ENCODE results near the gene YIPF1.
A peak's percentile ranks its signal among the peaks of the same experiment; 100 is the strongest.

Gene YIPF1

DNA sequence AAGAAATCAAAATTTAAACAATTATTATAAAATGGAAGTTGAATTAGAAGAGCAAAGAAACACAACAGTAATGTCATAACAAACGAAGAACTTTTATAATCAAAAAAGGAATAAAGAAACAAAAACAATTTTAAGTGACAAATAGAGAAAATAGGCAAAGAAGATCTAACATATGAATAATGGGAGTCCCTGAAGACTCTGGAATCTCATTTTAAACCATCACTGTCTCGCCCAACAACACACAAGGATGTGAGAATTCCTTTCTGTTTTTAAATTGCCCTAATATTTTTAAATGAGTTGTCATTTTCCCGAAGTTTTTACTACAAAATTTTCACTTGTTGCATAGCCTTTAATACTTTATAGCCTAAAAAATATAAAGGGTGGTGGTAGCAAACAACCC, 47.2 kb downstream of the YIPF1 start:
- no peak for DNase-seq
- no peaks in the 10 kb centered on the region for H4K20me1 ChIP-seq (ENCODE audit: insufficient read depth, low read length)

DNA sequence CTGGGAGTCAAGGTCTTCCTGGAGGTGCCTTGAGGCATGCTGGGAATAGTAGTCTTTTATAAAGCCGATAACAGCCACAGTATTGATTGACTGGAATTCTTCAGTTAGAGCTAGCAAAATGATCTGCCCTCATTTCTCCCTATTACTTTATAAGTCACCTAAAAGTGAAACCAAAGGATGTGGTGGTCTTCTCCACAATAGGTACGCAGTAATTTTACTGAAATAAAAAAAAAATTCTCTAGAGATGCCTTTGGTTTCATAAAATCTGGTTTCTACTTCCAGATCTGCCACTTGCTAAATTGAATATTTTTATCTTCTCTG, 51.0 kb downstream of the YIPF1 start:
- TF ChIP-seq, protein P1, sequence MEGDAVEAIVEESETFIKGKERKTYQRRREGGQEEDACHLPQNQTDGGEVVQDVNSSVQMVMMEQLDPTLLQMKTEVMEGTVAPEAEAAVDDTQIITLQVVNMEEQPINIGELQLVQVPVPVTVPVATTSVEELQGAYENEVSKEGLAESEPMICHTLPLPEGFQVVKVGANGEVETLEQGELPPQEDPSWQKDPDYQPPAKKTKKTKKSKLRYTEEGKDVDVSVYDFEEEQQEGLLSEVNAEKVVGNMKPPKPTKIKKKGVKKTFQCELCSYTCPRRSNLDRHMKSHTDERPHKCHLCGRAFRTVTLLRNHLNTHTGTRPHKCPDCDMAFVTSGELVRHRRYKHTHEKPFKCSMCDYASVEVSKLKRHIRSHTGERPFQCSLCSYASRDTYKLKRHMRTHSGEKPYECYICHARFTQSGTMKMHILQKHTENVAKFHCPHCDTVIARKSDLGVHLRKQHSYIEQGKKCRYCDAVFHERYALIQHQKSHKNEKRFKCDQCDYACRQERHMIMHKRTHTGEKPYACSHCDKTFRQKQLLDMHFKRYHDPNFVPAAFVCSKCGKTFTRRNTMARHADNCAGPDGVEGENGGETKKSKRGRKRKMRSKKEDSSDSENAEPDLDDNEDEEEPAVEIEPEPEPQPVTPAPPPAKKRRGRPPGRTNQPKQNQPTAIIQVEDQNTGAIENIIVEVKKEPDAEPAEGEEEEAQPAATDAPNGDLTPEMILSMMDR (IDR thresholded peaks at IDR 0.05; ENCODE audit: low read length) = no peak
- TF ChIP-seq EZH2 (optimal IDR thresholded peaks at IDR 0.05; ENCODE audit: low read depth, low read length) (no peak), EZH2phosphoT487 (IDR thresholded peaks at IDR 0.05; ENCODE audit: low read length) (no peak)
- peak overlapping the region; percentile 68 for H3K4me2 ChIP-seq (ENCODE audit: low read depth, low read length)
- H3K4me3 ChIP-seq (ENCODE audit: low read length) = peak overlapping the region; percentile 96
- no peaks in the 10 kb centered on the region; the same call in 1 of the 2 replicates for H4K20me1 ChIP-seq (ENCODE audit: insufficient read depth, low read length)
- peaks cover 4% of the 10 kb centered on the region; the same call in 1 of the 2 replicates for H3K36me3 ChIP-seq (replicated peaks; ENCODE audit: insufficient read depth, low read length)
- peaks cover 44% of the 10 kb centered on the region for H3K79me2 ChIP-seq (ENCODE audit: low read length)
- H3K27ac ChIP-seq (ENCODE audit: low read length) = peak overlapping the region; percentile 99; the same call in 1 of the 2 replicates
- H3K9me2 ChIP-seq (replicated peaks; ENCODE audit: insufficient read depth, low read length) = no peaks in the 10 kb centered on the region
- no peak for DNase-seq
- H3F3A ChIP-seq (ENCODE audit: insufficient read depth, low read length) = no peaks in the 10 kb centered on the region
- peak overlapping the region; percentile 99; the same call in 1 of the 2 replicates for H3K9ac ChIP-seq (ENCODE audit: low read length)
- H2AFZ ChIP-seq (ENCODE audit: low read length) = peak overlapping the region; percentile 92
- peaks cover 4% of the 10 kb centered on the region; the same call in 1 of the 2 replicates for H3K4me1 ChIP-seq (ENCODE audit: low read length)
- no peaks in the 10 kb centered on the region for H3K27me3 ChIP-seq (replicated peaks; ENCODE audit: insufficient read depth, low read length)
- no peaks in the 10 kb centered on the region for H3K9me3 ChIP-seq (replicated peaks; ENCODE audit: insufficient read depth, low read length)

More for the DNA sequence above, 47.2 kb downstream of the YIPF1 start:
- no peak overlapping the region for H2AFZ ChIP-seq (ENCODE audit: low read length)
- H3K4me2 ChIP-seq (ENCODE audit: low read depth, low read length) = no peak overlapping the region
- H3K79me2 ChIP-seq (ENCODE audit: low read length) = peaks cover 8% of the 10 kb centered on the region
- no peaks in the 10 kb centered on the region for H3K36me3 ChIP-seq (replicated peaks; ENCODE audit: insufficient read depth, low read length)
- H3F3A ChIP-seq (ENCODE audit: insufficient read depth, low read length) = no peaks in the 10 kb centered on the region
- H3K9me2 ChIP-seq (replicated peaks; ENCODE audit: insufficient read depth, low read length) = no peaks in the 10 kb centered on the region
- H3K27me3 ChIP-seq (replicated peaks; ENCODE audit: insufficient read depth, low read length) = no peaks in the 10 kb centered on the region
- H3K9me3 ChIP-seq (replicated peaks; ENCODE audit: insufficient read depth, low read length) = no peaks in the 10 kb centered on the region
- H3K4me1 ChIP-seq (ENCODE audit: low read length) = peaks cover 4% of the 10 kb centered on the region; the same call in 1 of the 2 replicates
- H3K4me3 ChIP-seq (ENCODE audit: low read length) = no peak overlapping the region
- no peak overlapping the region for H3K9ac ChIP-seq (ENCODE audit: low read length)
- H3K27ac ChIP-seq (ENCODE audit: low read length) = no peak overlapping the region
- TF ChIP-seq EZH2 (optimal IDR thresholded peaks at IDR 0.05; ENCODE audit: low read depth, low read length) (no peak), EZH2phosphoT487 (IDR thresholded peaks at IDR 0.05; ENCODE audit: low read length) (no peak)
- TF ChIP-seq, protein P1 (IDR thresholded peaks at IDR 0.05; ENCODE audit: low read length) = no peak

GRCh38 chr1:53837924-53838653, 51.5 kb downstream of the YIPF1 start, which contains the start of gene NDC1:
Gene NDC1 (minus strand): TSS chr1:53838296. CDS start chr1:53838261, 35 bp downstream.
- Histone ChIP-seq H3K27me3 (replicated peaks; ENCODE audit: insufficient read depth, low read length) (no peaks in the 10 kb centered on the region), H3K79me2 (ENCODE audit: low read length) (peaks cover 48% of the 10 kb centered on the region), H3K4me3 (ENCODE audit: low read length) (peak within 1 kb of the TSS; percentile 96), H3K9me2 (replicated peaks; ENCODE audit: insufficient read depth, low read length) (no peaks in the 10 kb centered on the region), H2AFZ (ENCODE audit: low read length) (peak within 1 kb of the TSS; percentile 92), H3K9ac (ENCODE audit: low read length) (peak within 1 kb of the TSS; percentile 99), H4K20me1 (ENCODE audit: insufficient read depth, low read length) (no peaks in the 10 kb centered on the region; the same call in 1 of the 2 replicates), H3K36me3 (replicated peaks; ENCODE audit: insufficient read depth, low read length) (peaks cover 4% of the 10 kb centered on the region; the same call in 1 of the 2 replicates), H3K9me3 (replicated peaks; ENCODE audit: insufficient read depth, low read length) (no peaks in the 10 kb centered on the region), H3K4me1 (ENCODE audit: low read length) (peaks cover 4% of the 10 kb centered on the region; the same call in 1 of the 2 replicates), H3K4me2 (ENCODE audit: low read depth, low read length) (peak within 1 kb of the TSS; percentile 68), H3F3A (ENCODE audit: insufficient read depth, low read length) (no peaks in the 10 kb centered on the region), H3K27ac (ENCODE audit: low read length) (peak within 1 kb of the TSS; percentile 99)
- no peak for TF ChIP-seq EZH2 (optimal IDR thresholded peaks at IDR 0.05; ENCODE audit: low read depth, low read length)
- TF ChIP-seq, protein P1 (IDR thresholded peaks at IDR 0.05; ENCODE audit: low read length) = 0 out of 2 replicates have a peak, but pooled peaks have one; percentile 2
- DNase-seq = peak; percentile 96
